ENCODE measurements around the gene NRBP1. TPM values are rescaled to one million over a fixed set of nuclear protein-coding genes. Genes with fewer than 3 reads are reported as not detected.

Gene NRBP1
- total RNA-seq, 1 donor from 2014 or later, result 78.9 TPM

- no peak overlapping the region for H3K4me3 Mint-ChIP-seq
- H3K27ac Mint-ChIP-seq, result no peak overlapping the region
- H3K4me1 Mint-ChIP-seq, result no peaks in the 10 kb centered on the region
- no peaks in the 10 kb centered on the region for H3K9me3 Mint-ChIP-seq
- intact Hi-C loops (cut with micrococcal nuclease), result no loop called here
- no peak for TF ChIP-seq CTCF (IDR thresholded peaks at IDR 0.05)
- ATAC-seq (ENCODE audit: low read depth) (no peak), DNase-seq (no peak)
- H3K36me3 Mint-ChIP-seq (ENCODE audit: low read depth), result peaks cover 19% of the 10 kb centered on the region
- H3K27me3 Mint-ChIP-seq, result no peaks in the 10 kb centered on the region
- POLR2A ChIA-PET, result no interaction called here
- CTCF ChIA-PET, result no interaction called here
These were observed 32.7 kb downstream of the NRBP1 start for GRCh38 chr2:27461118-27461517.

GRCh38 chr2:27464443-27464842 lies 36.0 kb downstream of the NRBP1 start:
- no peak for TF ChIP-seq CTCF (IDR thresholded peaks at IDR 0.05)
- Mint-ChIP-seq H3K36me3 (ENCODE audit: low read depth) (peaks cover 5% of the 10 kb centered on the region), H3K4me1 (no peaks in the 10 kb centered on the region), H3K27me3 (no peaks in the 10 kb centered on the region), H3K9me3 (no peaks in the 10 kb centered on the region), H3K4me3 (no peak overlapping the region), H3K27ac (no peak overlapping the region)
- DNase-seq, result no peak
- POLR2A ChIA-PET, result no interaction called here
- no peak for ATAC-seq (ENCODE audit: low read depth)
- CTCF ChIA-PET, result no interaction called here
- intact Hi-C loops (cut with micrococcal nuclease), result no loop called here

- Mint-ChIP-seq H3K27me3 (no peaks in the 10 kb centered on the region), H3K27ac (no peak overlapping the region), H3K4me3 (no peak overlapping the region), H3K4me1 (no peaks in the 10 kb centered on the region), H3K9me3 (no peaks in the 10 kb centered on the region), H3K36me3 (ENCODE audit: low read depth) (peaks cover 30% of the 10 kb centered on the region)
- TF ChIP-seq CTCF (IDR thresholded peaks at IDR 0.05), result no peak
- ChIA-PET POLR2A (no interaction called here), CTCF (no interaction called here)
- intact Hi-C loops (cut with micrococcal nuclease), result no loop called here
- no peak for ATAC-seq (ENCODE audit: low read depth)
- no peak for DNase-seq
These were observed 43.5 kb downstream of the NRBP1 start for GRCh38 chr2:27471961-27472360.

GRCh38 chr2:27485496-27485895 lies 57.1 kb downstream of the NRBP1 start:
- peaks cover 16% of the 10 kb centered on the region for H3K36me3 Mint-ChIP-seq (ENCODE audit: low read depth)
- H3K27me3 Mint-ChIP-seq, result no peaks in the 10 kb centered on the region
- ChIA-PET CTCF (no interaction called here), POLR2A (no interaction called here)
- no peak overlapping the region for H3K4me3 Mint-ChIP-seq
- no peak overlapping the region for H3K27ac Mint-ChIP-seq
- no peak for TF ChIP-seq CTCF (IDR thresholded peaks at IDR 0.05)
- H3K9me3 Mint-ChIP-seq, result no peaks in the 10 kb centered on the region
- no peak for ATAC-seq (ENCODE audit: low read depth)
- DNase-seq, result no peak
- H3K4me1 Mint-ChIP-seq, result peaks cover 24% of the 10 kb centered on the region
- intact Hi-C loops (cut with micrococcal nuclease), result loop anchor here (5.0 kb wide), 3 partner anchors 43 to 453 kb away; partner anchors contain the start of genes ATRAID, KRTCAP3, SLC5A6 and TMEM214

- no peak for DNase-seq
- intact Hi-C loops (cut with micrococcal nuclease), result loop anchor here (1.0 to 5.0 kb wide), 12 partner anchors 47 to 1262 kb away; partner anchors contain the start of genes AGBL5, ATRAID, BABAM2 and EIF2B4
- no peak for ATAC-seq (ENCODE audit: low read depth)
- no peaks in the 10 kb centered on the region for H3K9me3 Mint-ChIP-seq
- H3K27ac Mint-ChIP-seq, result peak overlapping the region; percentile 79
- H3K4me1 Mint-ChIP-seq, result peaks cover 21% of the 10 kb centered on the region
- ChIA-PET CTCF (interaction anchor here (0.7 kb wide), 1 partner anchor 408 kb away, joined by 3 read pairs; no protein-coding TSS in a partner anchor), POLR2A (no interaction called here)
- H3K27me3 Mint-ChIP-seq, result peaks cover 15% of the 10 kb centered on the region
- no peak for TF ChIP-seq CTCF (IDR thresholded peaks at IDR 0.05)
- peak overlapping the region; percentile 86 for H3K4me3 Mint-ChIP-seq
- H3K36me3 Mint-ChIP-seq (ENCODE audit: low read depth), result peaks cover 4% of the 10 kb centered on the region
These were observed 60.7 kb downstream of the NRBP1 start for GRCh38 chr2:27489118-27489497.

Measured in activated B cell treated with CpG ODN at 0.5 μM for 24 hours (primary cell).